Measurements from ENCODE around the gene DUSP7.

- TF ChIP-seq ZBTB6 (tag by site-specific recombination; IDR thresholded peaks at IDR 0.05) (no peak), ZNF311 (tag by site-specific recombination; IDR thresholded peaks at IDR 0.05; ENCODE audit: borderline replicate concordance) (no peak), ZNF302 (tag by site-specific recombination; IDR thresholded peaks at IDR 0.05; ENCODE audit: low read depth) (no peak)
- TF ChIP-seq, protein P1, sequence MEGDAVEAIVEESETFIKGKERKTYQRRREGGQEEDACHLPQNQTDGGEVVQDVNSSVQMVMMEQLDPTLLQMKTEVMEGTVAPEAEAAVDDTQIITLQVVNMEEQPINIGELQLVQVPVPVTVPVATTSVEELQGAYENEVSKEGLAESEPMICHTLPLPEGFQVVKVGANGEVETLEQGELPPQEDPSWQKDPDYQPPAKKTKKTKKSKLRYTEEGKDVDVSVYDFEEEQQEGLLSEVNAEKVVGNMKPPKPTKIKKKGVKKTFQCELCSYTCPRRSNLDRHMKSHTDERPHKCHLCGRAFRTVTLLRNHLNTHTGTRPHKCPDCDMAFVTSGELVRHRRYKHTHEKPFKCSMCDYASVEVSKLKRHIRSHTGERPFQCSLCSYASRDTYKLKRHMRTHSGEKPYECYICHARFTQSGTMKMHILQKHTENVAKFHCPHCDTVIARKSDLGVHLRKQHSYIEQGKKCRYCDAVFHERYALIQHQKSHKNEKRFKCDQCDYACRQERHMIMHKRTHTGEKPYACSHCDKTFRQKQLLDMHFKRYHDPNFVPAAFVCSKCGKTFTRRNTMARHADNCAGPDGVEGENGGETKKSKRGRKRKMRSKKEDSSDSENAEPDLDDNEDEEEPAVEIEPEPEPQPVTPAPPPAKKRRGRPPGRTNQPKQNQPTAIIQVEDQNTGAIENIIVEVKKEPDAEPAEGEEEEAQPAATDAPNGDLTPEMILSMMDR (tag by site-specific recombination; IDR thresholded peaks at IDR 0.05) = no peak
Observed at GRCh38 chr3:52056521-52056967, at the start of gene DUSP7.

All from HEK293 (cell line).